Muscle layer of colon (tissue), 2 donors: ENCODE results near the gene DDX46.
A peak's percentile ranks its signal among the peaks of the same experiment; 100 is the strongest.
"Not testable (repeated sequence)": the region's sequence is repeated elsewhere in the genome, so short reads cannot be mapped to it uniquely, and the experiment has no call there.

Experiments
- H3K27ac ChIP-seq: one replicate; pipeline ENCODE4 v1.7.0; 2013; ENCODE audit warnings: low read depth, mild to moderate bottlenecking, low read length, moderate library complexity
- H3K27me3 ChIP-seq, 2 donors: one replicate each; pipeline ENCODE4 v1.7.0; 2013; ENCODE audit warnings: low read length in 2 of 2, mild to moderate bottlenecking in 2 of 2; ENCODE audit not compliant: insufficient read depth in 2 of 2, control insufficient read depth in 1 of 2
- H3K36me3 ChIP-seq: one replicate; pipeline ENCODE4 v1.7.0; 2013; ENCODE audit warnings: mild to moderate bottlenecking, low read length; ENCODE audit not compliant: insufficient read depth
- H3K4me1 ChIP-seq: one replicate; pipeline ENCODE4 v1.7.0; 2013; ENCODE audit warnings: mild to moderate bottlenecking, low read length; ENCODE audit not compliant: insufficient read depth
- H3K4me3 ChIP-seq, 2 donors: one replicate each; pipeline ENCODE4 v1.7.0; 2013; ENCODE audit warnings: low read length in 2 of 2, low read depth in 1 of 2, mild to moderate bottlenecking in 1 of 2, moderate library complexity in 1 of 2
- H3K9ac ChIP-seq: one replicate; pipeline ENCODE4 v1.7.0; 2013; ENCODE audit warnings: low read length
- H3K9me3 ChIP-seq: one replicate; pipeline ENCODE4 v1.7.0; 2013; ENCODE audit warnings: mild to moderate bottlenecking, low read length
- donor health status: abdominal sarcoma.
- donor health status: Adenocarcinoma of cecum.

The DDX46 gene, protein sequence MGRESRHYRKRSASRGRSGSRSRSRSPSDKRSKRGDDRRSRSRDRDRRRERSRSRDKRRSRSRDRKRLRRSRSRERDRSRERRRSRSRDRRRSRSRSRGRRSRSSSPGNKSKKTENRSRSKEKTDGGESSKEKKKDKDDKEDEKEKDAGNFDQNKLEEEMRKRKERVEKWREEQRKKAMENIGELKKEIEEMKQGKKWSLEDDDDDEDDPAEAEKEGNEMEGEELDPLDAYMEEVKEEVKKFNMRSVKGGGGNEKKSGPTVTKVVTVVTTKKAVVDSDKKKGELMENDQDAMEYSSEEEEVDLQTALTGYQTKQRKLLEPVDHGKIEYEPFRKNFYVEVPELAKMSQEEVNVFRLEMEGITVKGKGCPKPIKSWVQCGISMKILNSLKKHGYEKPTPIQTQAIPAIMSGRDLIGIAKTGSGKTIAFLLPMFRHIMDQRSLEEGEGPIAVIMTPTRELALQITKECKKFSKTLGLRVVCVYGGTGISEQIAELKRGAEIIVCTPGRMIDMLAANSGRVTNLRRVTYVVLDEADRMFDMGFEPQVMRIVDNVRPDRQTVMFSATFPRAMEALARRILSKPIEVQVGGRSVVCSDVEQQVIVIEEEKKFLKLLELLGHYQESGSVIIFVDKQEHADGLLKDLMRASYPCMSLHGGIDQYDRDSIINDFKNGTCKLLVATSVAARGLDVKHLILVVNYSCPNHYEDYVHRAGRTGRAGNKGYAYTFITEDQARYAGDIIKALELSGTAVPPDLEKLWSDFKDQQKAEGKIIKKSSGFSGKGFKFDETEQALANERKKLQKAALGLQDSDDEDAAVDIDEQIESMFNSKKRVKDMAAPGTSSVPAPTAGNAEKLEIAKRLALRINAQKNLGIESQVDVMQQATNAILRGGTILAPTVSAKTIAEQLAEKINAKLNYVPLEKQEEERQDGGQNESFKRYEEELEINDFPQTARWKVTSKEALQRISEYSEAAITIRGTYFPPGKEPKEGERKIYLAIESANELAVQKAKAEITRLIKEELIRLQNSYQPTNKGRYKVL

GRCh38 chr5:134758504-134759341, at the start of gene DDX46:
Gene DDX46, plus strand, starts transcription at chr5:134758779. Its CDS starts 160 bp downstream, at chr5:134758939.
- Histone ChIP-seq H3K4me3 (peak within 1 kb of the TSS; percentile 66 to 83), H3K9me3 (no peaks in the 10 kb centered on the region), H3K36me3 (peaks cover 3% of the 10 kb centered on the region), H3K27ac (peak within 1 kb of the TSS; percentile 78), H3K27me3 (no peaks in the 10 kb centered on the region), H3K9ac (peak within 1 kb of the TSS; percentile 85), H3K4me1 (peaks cover 11% of the 10 kb centered on the region)

GRCh38 chr5:134714120-134714519, 44.5 kb upstream of the DDX46 start:
- H3K36me3 ChIP-seq = peaks cover 38% of the 10 kb centered on the region
- H3K4me1 ChIP-seq = no peaks in the 10 kb centered on the region
- no peaks in the 10 kb centered on the region for H3K27me3 ChIP-seq
- H3K4me3 ChIP-seq = no peak overlapping the region
- no peak overlapping the region for H3K9ac ChIP-seq
- H3K9me3 ChIP-seq = no peaks in the 10 kb centered on the region
- H3K27ac ChIP-seq = no peak overlapping the region

- H3K4me3 ChIP-seq = no peak overlapping the region
- H3K9ac ChIP-seq = no peak overlapping the region
- H3K27ac ChIP-seq = no peak overlapping the region
- H3K9me3 ChIP-seq = no peaks in the 10 kb centered on the region
- no peaks in the 10 kb centered on the region for H3K4me1 ChIP-seq
- H3K36me3 ChIP-seq = peaks cover 34% of the 10 kb centered on the region
- no peaks in the 10 kb centered on the region for H3K27me3 ChIP-seq
These were observed 44.0 kb upstream of the DDX46 start for GRCh38 chr5:134714541-134714940.

DNA sequence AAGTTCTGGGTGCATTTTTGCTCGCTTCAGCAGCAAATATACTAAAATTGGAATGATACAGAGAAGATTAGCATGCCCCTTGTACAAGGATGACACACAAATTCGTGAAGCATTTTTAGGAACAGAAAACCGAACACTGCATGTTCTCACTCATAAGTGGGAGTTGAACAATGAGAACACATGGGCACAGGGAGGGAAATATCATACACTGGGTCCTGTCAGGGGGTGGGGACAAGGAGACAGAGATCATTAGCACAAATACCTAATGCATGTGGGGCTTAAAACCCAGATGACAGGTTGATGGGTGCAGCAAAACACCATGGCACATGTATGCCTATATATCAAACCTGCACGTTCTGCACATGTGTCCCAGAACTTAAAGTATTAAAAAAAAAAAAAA, 43.1 kb upstream of the DDX46 start:
- H3K27ac ChIP-seq, H3K9me3 ChIP-seq, H3K27me3 ChIP-seq, H3K9ac ChIP-seq, H3K4me1 ChIP-seq, H3K4me3 ChIP-seq: not testable (repeated sequence)
- H3K36me3 ChIP-seq = peaks cover 30% of the 10 kb centered on the region

GRCh38 chr5:134724872-134725271, 33.7 kb upstream of the DDX46 start:
- Histone ChIP-seq H3K9ac (no peak overlapping the region), H3K36me3 (peaks cover 31% of the 10 kb centered on the region), H3K27me3 (no peaks in the 10 kb centered on the region), H3K4me1 (no peaks in the 10 kb centered on the region), H3K4me3 (no peak overlapping the region), H3K27ac (no peak overlapping the region), H3K9me3 (no peaks in the 10 kb centered on the region)

GRCh38 chr5:134732819-134733218, 25.8 kb upstream of the DDX46 start:
- Histone ChIP-seq H3K9me3 (no peaks in the 10 kb centered on the region), H3K9ac (no peak overlapping the region), H3K27me3 (no peaks in the 10 kb centered on the region), H3K36me3 (no peaks in the 10 kb centered on the region), H3K4me1 (no peaks in the 10 kb centered on the region), H3K27ac (no peak overlapping the region), H3K4me3 (no peak overlapping the region)

- H3K4me3 ChIP-seq = no peak overlapping the region
- H3K27ac ChIP-seq = no peak overlapping the region
- H3K9ac ChIP-seq = no peak overlapping the region
- peaks cover 12% of the 10 kb centered on the region for H3K4me1 ChIP-seq
- H3K9me3 ChIP-seq = no peaks in the 10 kb centered on the region
- H3K27me3 ChIP-seq = no peaks in the 10 kb centered on the region
- no peaks in the 10 kb centered on the region for H3K36me3 ChIP-seq
These were observed 23.3 kb upstream of the DDX46 start for GRCh38 chr5:134735243-134735642.

- H3K27ac ChIP-seq = no peak overlapping the region
These were observed 22.3 kb upstream of the DDX46 start for GRCh38 chr5:134736173-134736812.

GRCh38 chr5:134738133-134738962, 20.2 kb upstream of the DDX46 start, which contains the start of gene CAMLG:
Gene CAMLG, plus strand, starts transcription at chr5:134738548. Its CDS starts 73 bp downstream, at chr5:134738621.
- Histone ChIP-seq H3K4me1 (peaks cover 12% of the 10 kb centered on the region), H3K27ac (peak within 1 kb of the TSS; percentile 90), H3K9ac (peak within 1 kb of the TSS; percentile 80), H3K27me3 (no peaks in the 10 kb centered on the region), H3K36me3 (peaks cover 4% of the 10 kb centered on the region), H3K4me3 (peak within 1 kb of the TSS; percentile 71 to 83), H3K9me3 (no peaks in the 10 kb centered on the region)

More at GRCh38 chr5:134736173-134736812, 22.3 kb upstream of the DDX46 start:
- Histone ChIP-seq H3K36me3 (peaks cover under 1% of the 10 kb centered on the region), H3K27me3 (no peaks in the 10 kb centered on the region), H3K4me1 (peaks cover 12% of the 10 kb centered on the region), H3K4me3 (no peak overlapping the region), H3K9ac (no peak overlapping the region), H3K9me3 (no peaks in the 10 kb centered on the region)
